Esophagus muscularis mucosa (tissue), 3 donors: ENCODE results near the gene HNRNPLL.

ENCODE experiments used
- EP300 ChIP-seq: sonication (generic); formaldehyde crosslinking; IDR thresholded peaks from one replicate; pipeline ENCODE4 v1.6.1; 2017; ENCODE audit warnings: antibody characterized with exemption
- POLR2AphosphoS5 ChIP-seq, 2 donors: sonication (generic); formaldehyde crosslinking; IDR thresholded peaks; one replicate each; pipeline ENCODE4 v1.6.1; 2017; ENCODE audit warnings: antibody characterized with exemption in 2 of 2

DNA sequence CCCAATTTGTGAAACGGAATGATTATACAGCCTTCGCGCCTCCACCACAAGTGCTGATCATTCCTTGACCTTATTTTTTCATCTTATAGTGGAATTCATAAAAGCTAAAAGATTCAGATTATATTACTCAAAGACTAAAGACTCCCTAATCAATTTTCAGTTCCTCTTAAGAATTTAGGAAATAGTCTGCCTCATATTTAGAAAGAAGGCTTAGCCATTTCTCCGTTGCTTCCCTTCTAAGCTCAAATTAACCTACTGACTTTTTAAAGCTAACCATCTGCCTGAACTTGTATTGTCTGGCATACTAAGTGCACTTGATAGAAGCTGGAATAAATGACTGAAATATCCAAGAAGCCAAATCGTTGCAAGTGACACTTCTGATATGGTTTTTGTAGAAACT is 44.7 kb downstream of the HNRNPLL start:
- TF ChIP-seq EP300 (no peak), POLR2AphosphoS5 (IDR thresholded peaks at IDR 0.05) (no peak)
